Measurements from ENCODE around the gene CYREN.

GRCh38 chr7:135178364-135178763 lies 7.9 kb upstream of the CYREN start:
- TF ChIP-seq EZH2 (IDR thresholded peaks at IDR 0.05; ENCODE audit: low read length, missing control alignments) (no peak), CTCF (conservative IDR thresholded peaks at IDR 0.05 in 1 of 2, IDR thresholded peaks at IDR 0.05 in 1 of 2; ENCODE audit: low read depth in 1 of 2, low read length in 2 of 2) (no peak)
